GM12878 (cell line): ENCODE results near the gene OPRM1. TPM values are rescaled to one million over a fixed set of nuclear protein-coding genes. Genes with fewer than 3 reads are reported as not detected.

Experiments
- ASH2L ChIP-seq: fragments of 300-600, 200-600 bp; sonication (generic); IDR thresholded peaks from 2 replicates; pipeline ENCODE4 v1.6.1; 2017; ENCODE audit warnings: low read depth, mild to moderate bottlenecking, borderline replicate concordance
- BRCA1 ChIP-seq: IDR thresholded peaks from 2 replicates; pipeline ENCODE4 v1.6.1; 2011; ENCODE audit warnings: low read depth, low read length, improper control_type of control experiment
- CBX3 ChIP-seq: fragments of 200-600 bp; sonication (generic); IDR thresholded peaks from 2 replicates; pipeline ENCODE4 v1.6.1; 2016; ENCODE audit warnings: low read depth, borderline replicate concordance
- EP300 ChIP-seq, 2 experiments: fragments of 150-350 bp in 1 of 2; IDR thresholded peaks; 2 replicates each; pipeline ENCODE4 v1.6.1; 2011 to 2012; ENCODE audit warnings: low read depth in 2 of 2, low read length in 2 of 2, borderline replicate concordance in 1 of 2, improper control_type of control experiment in 1 of 2, inconsistent platforms in 1 of 2; ENCODE audit not compliant: control insufficient read depth in 1 of 2
- ESRRA ChIP-seq: IDR thresholded peaks from 2 replicates; pipeline ENCODE4 v1.6.1; 2012; ENCODE audit warnings: mild to moderate bottlenecking, low read length, improper control_type of control experiment
- FOXM1 ChIP-seq: IDR thresholded peaks from 2 replicates; pipeline ENCODE4 v1.6.1; 2012; ENCODE audit warnings: low read depth, mild to moderate bottlenecking, inconsistent platforms, low read length, moderate library complexity
- GATAD2B ChIP-seq: fragments of 450-650 bp; conservative IDR thresholded peaks from 2 replicates; pipeline ENCODE4 v1.6.1; 2017; ENCODE audit warnings: low read depth, mild to moderate bottlenecking, moderate library complexity
- IKZF2 ChIP-seq, 2 experiments: fragments of 450-650 bp; IDR thresholded peaks; 2 replicates each; pipeline ENCODE4 v1.6.1; 2017; ENCODE audit warnings: mild to moderate bottlenecking in 2 of 2, moderate library complexity in 2 of 2
- IRF3 ChIP-seq: fragments of 450-650 bp; IDR thresholded peaks from 2 replicates; pipeline ENCODE4 v1.6.1; 2014; ENCODE audit warnings: mild to moderate bottlenecking
- KAT2A ChIP-seq: conservative IDR thresholded peaks from 2 replicates; pipeline ENCODE4 v1.6.1; 2011; ENCODE audit warnings: low read depth, low read length; ENCODE audit not compliant: control insufficient read depth
- LARP7 ChIP-seq: fragments of 450-650 bp; IDR thresholded peaks from 2 replicates; pipeline ENCODE4 v1.6.1; 2017; ENCODE audit warnings: mild to moderate bottlenecking
- MEF2B ChIP-seq: fragments of 450-650 bp; IDR thresholded peaks from 2 replicates; pipeline ENCODE4 v1.6.1; 2018; ENCODE audit warnings: mild to moderate bottlenecking, moderate library complexity; ENCODE audit not compliant: partially characterized antibody, poor library complexity, severe bottlenecking
- NBN ChIP-seq: fragments of 450-650 bp; IDR thresholded peaks from 2 replicates; pipeline ENCODE4 v1.6.1; 2016
- NFYA ChIP-seq: IDR thresholded peaks from 2 replicates; pipeline ENCODE4 v1.6.1; 2011; ENCODE audit warnings: low read depth, mild to moderate bottlenecking, low read length, improper control_type of control experiment, borderline replicate concordance
- NFYB ChIP-seq: IDR thresholded peaks from 2 replicates; pipeline ENCODE4 v1.6.1; 2011; ENCODE audit warnings: low read depth, mild to moderate bottlenecking, low read length, improper control_type of control experiment, moderate library complexity; ENCODE audit not compliant: insufficient read depth
- NR2F1 ChIP-seq: fragments of 450-650 bp; conservative IDR thresholded peaks from 2 replicates; pipeline ENCODE4 v1.6.1; 2017; ENCODE audit warnings: mild to moderate bottlenecking
- POLR2AphosphoS5 ChIP-seq: IDR thresholded peaks from 2 replicates; pipeline ENCODE4 v1.6.1; 2011; ENCODE audit warnings: mild to moderate bottlenecking, low read length, inconsistent platforms
- REST ChIP-seq: IDR thresholded peaks from 2 replicates; pipeline ENCODE4 v1.6.1; 2012; ENCODE audit warnings: mild to moderate bottlenecking, low read depth, low read length
- RUNX3 ChIP-seq: IDR thresholded peaks from 2 replicates; pipeline ENCODE4 v1.6.1; 2012; ENCODE audit warnings: low read length, inconsistent platforms
- ZBED1 ChIP-seq: IDR thresholded peaks from 2 replicates; pipeline ENCODE4 v1.6.1; 2016; ENCODE audit warnings: borderline replicate concordance
- ZBTB11 ChIP-seq: fragments of 450-650 bp; formaldehyde crosslinking; IDR thresholded peaks from 2 replicates; pipeline ENCODE4 v1.5.0; 2022; ENCODE audit warnings: mild to moderate bottlenecking, missing genetic modification characterization
- ZBTB33 ChIP-seq: fragments of 450-650 bp; IDR thresholded peaks from 2 replicates; pipeline ENCODE4 v1.6.1; 2017; ENCODE audit warnings: mild to moderate bottlenecking
- polyA plus RNA-seq, 11 experiments: library from polyadenylated mRNA; depleted of rRNA in 4 of 11; unstranded in 6 of 11; stranded (reverse) in 5 of 11; fragments of >200 nt; fragmentation: Nextera tagmentation in 4 of 11; fragmentation: Illumina TruSeq in 1 of 11; extraction: Ambion mirVana in 4 of 11; extraction: Trizol in 1 of 11; gene quantifications; 1 replicate in 1 of 11; 2 replicates in 10 of 11; pipeline versions ENCODE4 v1.2.1 to v1.2.3, GENCODE V29; 2011 to 2016; ENCODE audit warnings: inconsistent platforms in 2 of 11, missing spikeins in 2 of 11, low read depth in 1 of 11
- total RNA-seq, 4 experiments: library from RNA; depleted of rRNA in 3 of 4; stranded (reverse); fragments of >200 nt in 3 of 4; fragmentation: Illumina TruSeq in 1 of 4; extraction: Trizol in 1 of 4; gene quantifications; 2 replicates each; pipeline versions ENCODE4 v1.2.1 to v1.2.3, GENCODE V29; 2013 to 2021

Gene OPRM1
- total and polyA plus RNA-seq, 10 of the 15 experiments (the other 5 are each of a cell fraction or from before 2014, with no cell fraction given): not detected

- TF ChIP-seq NFYB: no peak
- TF ChIP-seq ZBED1: no peak
- no peak for TF ChIP-seq NR2F1
- TF ChIP-seq LARP7: no peak
- TF ChIP-seq ZBTB33: no peak
- TF ChIP-seq IKZF2 (IDR thresholded peaks at IDR 0.05): peak in 1 of 2 experiments; percentile 75; a peak in 2 of 4 replicates
- peak in 1 of 2 experiments; percentile 63; a peak in 1 of 4 replicates for TF ChIP-seq EP300 (IDR thresholded peaks at IDR 0.05; ENCODE audit: borderline replicate concordance in 1 of 2, control insufficient read depth in 1 of 2, low read depth in 2 of 2, low read length in 2 of 2)
- TF ChIP-seq IRF3: no peak
- no peak for TF ChIP-seq CBX3
- TF ChIP-seq BRCA1: no peak
- no peak for TF ChIP-seq FOXM1
- no peak for TF ChIP-seq NFYA
- no peak for TF ChIP-seq ZBTB11 (CRISPR knock-in tag)
- 0 out of 2 replicates have a peak, but pooled peaks have one; percentile 27 for TF ChIP-seq NBN
- TF ChIP-seq REST: no peak
- peak; percentile 52 for TF ChIP-seq RUNX3
- TF ChIP-seq GATAD2B: no peak
- TF ChIP-seq POLR2AphosphoS5: no peak
- no peak for TF ChIP-seq ESRRA
- no peak for TF ChIP-seq ASH2L
- no peak for TF ChIP-seq KAT2A
- TF ChIP-seq MEF2B: peak; percentile 37
Measured at GRCh38 chr6:154229786-154230185, 190.7 kb downstream of the OPRM1 start (continued).
